Measurements from ENCODE around the gene CAPG. TPM values are rescaled to one million over a fixed set of nuclear protein-coding genes. Genes with fewer than 3 reads are reported as not detected.

CAPG gene
- total and polyA plus RNA-seq, 2 donors from 2014 or later, result 361 to 377 TPM

DNA sequence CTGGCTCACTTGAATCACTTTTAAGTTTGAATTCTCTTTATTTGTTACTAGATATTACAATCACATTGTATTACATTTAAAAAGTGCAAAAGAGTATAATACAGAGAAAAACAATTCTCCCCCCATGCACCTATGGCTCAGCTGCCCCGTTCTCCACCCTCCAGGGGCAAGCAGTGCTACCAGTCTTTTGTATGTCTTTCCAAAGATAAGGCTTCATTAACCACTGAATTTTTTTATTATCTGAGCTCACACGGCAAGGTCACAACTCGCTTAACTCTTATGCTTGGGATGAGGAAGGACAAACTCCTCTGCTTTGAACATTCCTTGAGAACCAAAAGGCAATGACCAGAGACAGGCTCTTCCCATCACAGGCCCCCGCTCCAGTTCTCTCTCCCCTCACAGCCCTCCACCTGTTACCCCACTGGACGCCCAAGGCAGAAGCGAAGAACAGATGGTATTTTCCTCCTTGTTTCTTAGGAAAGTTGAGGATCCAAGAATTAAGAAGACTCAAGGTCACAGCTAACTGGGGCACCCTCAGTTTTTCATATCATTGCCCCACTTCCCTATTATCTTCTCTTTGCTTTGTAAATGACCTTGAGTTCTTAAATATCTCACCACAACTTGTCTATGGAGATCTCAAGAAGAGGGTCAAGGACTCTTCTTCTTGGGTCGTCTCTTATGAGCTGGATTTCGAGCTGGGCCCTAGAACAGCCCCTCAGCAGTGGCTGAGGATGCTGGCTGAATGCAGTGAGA is 38.5 kb upstream of the CAPG start:
- H3K27ac ChIP-seq (ENCODE audit: low read depth in 2 of 2, low read length in 2 of 2), result no peak overlapping the region
- no peaks in the 10 kb centered on the region for H3K36me3 ChIP-seq (ENCODE audit: control insufficient read depth in 2 of 3, insufficient read depth in 3 of 3, low read length in 3 of 3)
- no peak overlapping the region for H3K4me3 ChIP-seq (ENCODE audit: low read length in 3 of 3)
- H3K4me1 ChIP-seq (ENCODE audit: control insufficient read depth in 2 of 3, insufficient read depth in 2 of 3, low read depth in 1 of 3, low read length in 3 of 3), result no peaks in the 10 kb centered on the region
- H3K9me3 ChIP-seq (ENCODE audit: control insufficient read depth in 2 of 3, insufficient read depth in 1 of 3, low read length in 3 of 3), result no peaks in the 10 kb centered on the region
- FAIRE-seq, result no peak
- peak in 1 of 5 donors; percentile 32 for DNase-seq
- H3K27me3 ChIP-seq (ENCODE audit: control insufficient read depth, insufficient read depth, low read length), result no peaks in the 10 kb centered on the region
- TF ChIP-seq, protein P1, sequence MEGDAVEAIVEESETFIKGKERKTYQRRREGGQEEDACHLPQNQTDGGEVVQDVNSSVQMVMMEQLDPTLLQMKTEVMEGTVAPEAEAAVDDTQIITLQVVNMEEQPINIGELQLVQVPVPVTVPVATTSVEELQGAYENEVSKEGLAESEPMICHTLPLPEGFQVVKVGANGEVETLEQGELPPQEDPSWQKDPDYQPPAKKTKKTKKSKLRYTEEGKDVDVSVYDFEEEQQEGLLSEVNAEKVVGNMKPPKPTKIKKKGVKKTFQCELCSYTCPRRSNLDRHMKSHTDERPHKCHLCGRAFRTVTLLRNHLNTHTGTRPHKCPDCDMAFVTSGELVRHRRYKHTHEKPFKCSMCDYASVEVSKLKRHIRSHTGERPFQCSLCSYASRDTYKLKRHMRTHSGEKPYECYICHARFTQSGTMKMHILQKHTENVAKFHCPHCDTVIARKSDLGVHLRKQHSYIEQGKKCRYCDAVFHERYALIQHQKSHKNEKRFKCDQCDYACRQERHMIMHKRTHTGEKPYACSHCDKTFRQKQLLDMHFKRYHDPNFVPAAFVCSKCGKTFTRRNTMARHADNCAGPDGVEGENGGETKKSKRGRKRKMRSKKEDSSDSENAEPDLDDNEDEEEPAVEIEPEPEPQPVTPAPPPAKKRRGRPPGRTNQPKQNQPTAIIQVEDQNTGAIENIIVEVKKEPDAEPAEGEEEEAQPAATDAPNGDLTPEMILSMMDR (IDR thresholded peaks at IDR 0.05; ENCODE audit: borderline replicate concordance, extremely low read depth, insufficient read depth), result no peak
- intact Hi-C loops (cut with DNase I), result no loop called here
- H3K9ac ChIP-seq (ENCODE audit: low read length in 3 of 3), result no peak overlapping the region

DNA sequence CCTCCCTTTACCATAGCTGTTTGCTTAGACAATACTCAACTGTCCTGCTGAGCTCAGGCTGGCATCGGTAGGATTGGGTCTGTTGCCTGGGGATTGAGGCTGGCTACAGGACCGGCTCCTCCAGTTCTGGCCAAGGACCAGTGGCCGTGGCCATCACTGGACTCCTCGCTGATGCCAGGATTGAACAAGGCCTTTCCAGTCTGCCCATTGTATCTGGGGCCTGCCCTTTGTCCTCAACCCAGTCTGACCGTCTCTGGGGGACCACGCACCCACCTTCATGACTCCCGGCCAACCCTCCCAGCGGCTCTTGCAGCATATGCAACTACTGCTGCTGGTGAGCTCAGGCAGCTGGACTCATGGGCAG is 37.0 kb upstream of the CAPG start:
- Histone ChIP-seq H3K27ac (ENCODE audit: low read depth in 2 of 2, low read length in 2 of 2) (no peak overlapping the region), H3K27me3 (ENCODE audit: control insufficient read depth, insufficient read depth, low read length) (no peaks in the 10 kb centered on the region), H3K4me3 (ENCODE audit: low read length in 3 of 3) (no peak overlapping the region), H3K9ac (ENCODE audit: low read length in 3 of 3) (no peak overlapping the region), H3K4me1 (ENCODE audit: control insufficient read depth in 2 of 3, insufficient read depth in 2 of 3, low read depth in 1 of 3, low read length in 3 of 3) (no peaks in the 10 kb centered on the region), H3K36me3 (ENCODE audit: control insufficient read depth in 2 of 3, insufficient read depth in 3 of 3, low read length in 3 of 3) (no peaks in the 10 kb centered on the region), H3K9me3 (ENCODE audit: control insufficient read depth in 2 of 3, insufficient read depth in 1 of 3, low read length in 3 of 3) (no peaks in the 10 kb centered on the region)
- no peak for DNase-seq
- intact Hi-C loops (cut with DNase I), result no loop called here
- no peak for FAIRE-seq
- TF ChIP-seq, protein P1 (IDR thresholded peaks at IDR 0.05; ENCODE audit: borderline replicate concordance, extremely low read depth, insufficient read depth), result no peak

DNA sequence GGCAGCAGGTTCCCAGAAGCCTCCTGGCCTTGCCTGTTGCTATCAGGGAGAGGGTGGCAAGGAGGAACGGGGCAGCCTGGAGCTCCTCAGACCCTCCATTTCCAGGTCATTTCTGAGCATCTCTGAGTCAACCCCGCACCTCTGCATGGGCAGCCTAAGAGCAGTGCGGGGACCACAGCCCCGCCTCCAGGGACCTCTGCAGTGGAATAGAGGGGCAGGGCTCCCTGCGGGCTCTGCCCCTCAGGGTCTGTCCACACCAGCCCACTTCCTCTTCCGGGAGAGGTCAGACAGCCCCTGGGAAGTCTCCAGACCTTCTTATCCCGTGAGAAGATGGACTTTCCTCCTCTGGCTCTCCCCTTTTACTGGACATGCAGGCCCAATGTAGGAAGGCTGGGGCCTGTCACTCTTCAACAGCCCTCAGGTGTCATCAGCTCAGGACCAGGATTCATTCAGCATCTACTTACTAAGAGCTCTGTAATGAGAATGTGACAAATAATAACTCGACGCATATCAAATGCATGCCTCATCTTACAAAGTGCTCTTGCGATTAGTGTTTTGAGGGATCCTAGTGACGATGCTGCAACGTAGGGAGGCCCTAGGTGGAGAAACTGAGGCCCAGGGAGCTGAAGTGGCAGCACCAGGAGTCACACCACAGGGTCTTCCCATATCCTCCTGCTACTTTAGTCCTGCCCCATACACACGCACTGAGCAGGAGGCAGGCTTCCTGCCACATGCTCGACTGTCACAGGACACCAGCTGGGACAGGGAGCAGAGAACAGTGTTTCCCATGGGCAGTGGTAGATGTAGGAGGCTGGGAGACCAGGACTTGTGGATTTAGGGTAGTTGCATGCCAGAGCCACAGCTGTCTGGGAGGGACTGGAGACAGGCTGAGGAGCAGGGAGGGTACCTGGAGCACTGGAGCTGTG is 36.4 kb upstream of the CAPG start:
- Histone ChIP-seq H3K4me1 (ENCODE audit: control insufficient read depth in 2 of 3, insufficient read depth in 2 of 3, low read depth in 1 of 3, low read length in 3 of 3) (no peaks in the 10 kb centered on the region), H3K36me3 (ENCODE audit: control insufficient read depth in 2 of 3, insufficient read depth in 3 of 3, low read length in 3 of 3) (no peaks in the 10 kb centered on the region), H3K4me3 (ENCODE audit: low read length in 3 of 3) (no peak overlapping the region), H3K9me3 (ENCODE audit: control insufficient read depth in 2 of 3, insufficient read depth in 1 of 3, low read length in 3 of 3) (no peaks in the 10 kb centered on the region), H3K9ac (ENCODE audit: low read length in 3 of 3) (no peak overlapping the region), H3K27me3 (ENCODE audit: control insufficient read depth, insufficient read depth, low read length) (no peaks in the 10 kb centered on the region), H3K27ac (ENCODE audit: low read depth in 2 of 2, low read length in 2 of 2) (no peak overlapping the region)
- TF ChIP-seq, protein P1 (IDR thresholded peaks at IDR 0.05; ENCODE audit: borderline replicate concordance, extremely low read depth, insufficient read depth), result no peak
- DNase-seq (no peak), FAIRE-seq (no peak)
- intact Hi-C loops (cut with DNase I), result no loop called here
